ENCODE data around the gene HTRA3. TPM values are rescaled to one million over a fixed set of nuclear protein-coding genes. Genes with fewer than 3 reads are reported as not detected.

Gene HTRA3
- total RNA-seq, 1 experiment from 2014 or later, result 2.8 TPM

DNA sequence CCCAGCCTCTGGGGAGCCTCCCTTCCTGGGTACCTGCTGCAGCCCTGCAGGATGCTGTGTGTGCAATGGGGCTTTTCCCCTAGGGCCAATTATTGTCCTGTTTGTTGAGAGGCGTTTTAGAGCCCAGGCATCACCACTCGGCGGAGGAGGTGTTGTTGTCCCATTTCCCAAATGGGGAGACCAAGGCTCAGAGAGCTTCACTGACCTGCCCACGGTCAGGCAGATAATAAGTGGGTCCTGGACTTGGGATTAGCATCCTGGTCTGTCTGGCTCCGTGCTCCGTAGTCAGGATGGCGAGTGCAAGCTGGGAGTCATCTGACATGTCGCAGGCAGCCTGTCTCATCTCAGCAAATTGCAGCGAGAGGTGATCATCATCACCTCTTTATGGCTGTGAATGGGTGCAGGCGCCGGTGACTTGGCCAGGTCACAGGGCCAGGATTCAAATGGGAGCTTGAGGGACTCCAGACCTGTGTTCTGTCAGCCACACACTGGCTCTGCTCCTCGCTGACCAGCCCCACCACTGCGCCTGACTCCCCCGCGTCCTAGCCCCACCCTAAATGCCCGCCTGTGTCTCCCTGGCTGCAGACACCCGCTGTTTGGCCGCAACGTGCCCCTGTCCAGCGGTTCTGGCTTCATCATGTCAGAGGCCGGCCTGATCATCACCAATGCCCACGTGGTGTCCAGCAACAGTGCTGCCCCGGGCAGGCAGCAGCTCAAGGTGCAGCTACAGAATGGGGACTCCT lies 16.6 kb downstream of the HTRA3 start:
- Histone ChIP-seq H4K20me1 (ENCODE audit: low read length) (no peaks in the 10 kb centered on the region), H3K9me3 (ENCODE audit: low read length) (no peaks in the 10 kb centered on the region), H3F3A (ENCODE audit: low read length, unreplicated experiment) (no peaks in the 10 kb centered on the region), H3K27me3 (ENCODE audit: low read length) (no peaks in the 10 kb centered on the region), H3K79me2 (ENCODE audit: low read length) (no peaks in the 10 kb centered on the region), H3K9ac (ENCODE audit: low read length) (no peak overlapping the region), H3K4me2 (ENCODE audit: low read length) (no peak overlapping the region), H3K9me2 (replicated peaks; ENCODE audit: low read length) (no peaks in the 10 kb centered on the region), H3K4me3 (ENCODE audit: low read length) (no peak overlapping the region), H3K4me1 (ENCODE audit: insufficient read depth, low read length) (no peaks in the 10 kb centered on the region), H3K27ac (ENCODE audit: low read length) (no peak overlapping the region), H3K36me3 (ENCODE audit: low read depth, low read length) (no peaks in the 10 kb centered on the region), H2AFZ (ENCODE audit: low read length) (no peak overlapping the region)
- DNase-seq, result no peak
- ChIA-PET CTCF (no interaction called here), POLR2A (ENCODE audit: unreplicated experiment) (no interaction called here)
- intact Hi-C loops (cut with micrococcal nuclease), result no loop called here
- TF ChIP-seq, protein P1, sequence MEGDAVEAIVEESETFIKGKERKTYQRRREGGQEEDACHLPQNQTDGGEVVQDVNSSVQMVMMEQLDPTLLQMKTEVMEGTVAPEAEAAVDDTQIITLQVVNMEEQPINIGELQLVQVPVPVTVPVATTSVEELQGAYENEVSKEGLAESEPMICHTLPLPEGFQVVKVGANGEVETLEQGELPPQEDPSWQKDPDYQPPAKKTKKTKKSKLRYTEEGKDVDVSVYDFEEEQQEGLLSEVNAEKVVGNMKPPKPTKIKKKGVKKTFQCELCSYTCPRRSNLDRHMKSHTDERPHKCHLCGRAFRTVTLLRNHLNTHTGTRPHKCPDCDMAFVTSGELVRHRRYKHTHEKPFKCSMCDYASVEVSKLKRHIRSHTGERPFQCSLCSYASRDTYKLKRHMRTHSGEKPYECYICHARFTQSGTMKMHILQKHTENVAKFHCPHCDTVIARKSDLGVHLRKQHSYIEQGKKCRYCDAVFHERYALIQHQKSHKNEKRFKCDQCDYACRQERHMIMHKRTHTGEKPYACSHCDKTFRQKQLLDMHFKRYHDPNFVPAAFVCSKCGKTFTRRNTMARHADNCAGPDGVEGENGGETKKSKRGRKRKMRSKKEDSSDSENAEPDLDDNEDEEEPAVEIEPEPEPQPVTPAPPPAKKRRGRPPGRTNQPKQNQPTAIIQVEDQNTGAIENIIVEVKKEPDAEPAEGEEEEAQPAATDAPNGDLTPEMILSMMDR (conservative IDR thresholded peaks at IDR 0.05; ENCODE audit: low read depth, low read length), result no peak
- TF ChIP-seq EZH2 (IDR thresholded peaks at IDR 0.05; ENCODE audit: low read length, unreplicated experiment) (no peak), EZH2phosphoT487 (IDR thresholded peaks at IDR 0.05; ENCODE audit: borderline replicate concordance, low read length) (no peak)
- no TSS peak for BruUV-seq (replicated peaks)
- ATAC-seq, result no peak

DNA sequence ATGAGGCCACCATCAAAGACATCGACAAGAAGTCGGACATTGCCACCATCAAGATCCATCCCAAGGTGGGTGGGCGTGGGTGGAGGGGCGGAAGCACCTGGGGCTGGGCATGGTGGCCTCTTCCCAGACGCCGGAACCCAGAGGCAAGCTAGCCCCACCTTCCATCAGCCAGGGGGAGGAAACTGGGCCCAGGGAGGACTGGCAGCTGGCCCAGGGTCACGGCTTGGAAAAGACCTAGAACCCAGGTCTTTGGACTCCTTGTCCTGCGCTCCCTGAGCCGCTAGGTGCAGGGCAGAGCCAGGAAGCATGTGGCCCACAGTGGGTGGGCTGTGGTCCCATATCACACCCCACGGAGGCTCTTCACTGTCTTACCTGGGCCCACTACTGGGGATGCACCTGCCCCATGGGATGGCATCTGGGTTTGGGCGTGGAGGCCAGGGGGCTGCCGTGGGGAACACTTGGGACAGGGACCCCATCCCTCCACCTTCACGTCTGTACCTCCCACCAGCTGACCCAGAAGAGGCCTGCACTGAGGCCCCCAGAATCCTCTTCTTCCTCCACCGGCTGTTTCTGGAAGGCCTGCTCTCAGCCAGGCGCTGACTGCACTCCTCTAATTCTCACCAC lies 17.3 kb downstream of the HTRA3 start:
- ChIA-PET POLR2A (ENCODE audit: unreplicated experiment) (no interaction called here), CTCF (no interaction called here)
- Histone ChIP-seq H3K4me1 (ENCODE audit: insufficient read depth, low read length) (no peaks in the 10 kb centered on the region), H3F3A (ENCODE audit: low read length, unreplicated experiment) (no peaks in the 10 kb centered on the region), H3K27ac (ENCODE audit: low read length) (no peak overlapping the region), H3K9me2 (replicated peaks; ENCODE audit: low read length) (no peaks in the 10 kb centered on the region), H4K20me1 (ENCODE audit: low read length) (no peaks in the 10 kb centered on the region), H3K79me2 (ENCODE audit: low read length) (no peaks in the 10 kb centered on the region), H3K9ac (ENCODE audit: low read length) (no peak overlapping the region), H3K4me2 (ENCODE audit: low read length) (no peak overlapping the region), H3K27me3 (ENCODE audit: low read length) (no peaks in the 10 kb centered on the region), H3K9me3 (ENCODE audit: low read length) (no peaks in the 10 kb centered on the region), H3K36me3 (ENCODE audit: low read depth, low read length) (no peaks in the 10 kb centered on the region), H3K4me3 (ENCODE audit: low read length) (no peak overlapping the region), H2AFZ (ENCODE audit: low read length) (no peak overlapping the region)
- TF ChIP-seq, protein P1 (conservative IDR thresholded peaks at IDR 0.05; ENCODE audit: low read depth, low read length), result no peak
- no peak for TF ChIP-seq EZH2phosphoT487 (IDR thresholded peaks at IDR 0.05; ENCODE audit: borderline replicate concordance, low read length)
- TF ChIP-seq EZH2 (IDR thresholded peaks at IDR 0.05; ENCODE audit: low read length, unreplicated experiment), result no peak
- no peak for DNase-seq
- BruUV-seq (replicated peaks), result no TSS peak
- intact Hi-C loops (cut with micrococcal nuclease), result no loop called here
- no peak for ATAC-seq
